Endothelial cell of umbilical vein (primary cell): ENCODE data around the gene RPS17. TPM values are rescaled to one million over a fixed set of nuclear protein-coding genes. Genes with fewer than 3 reads are reported as not detected.

Experiments used
- BruUV-seq: library from RNA; stranded (reverse); fragments of 400-500 nt; replicated peaks from 2 replicates; lab custom pipeline; 2021; lab: Mats Ljungman, UMichigan
- CTCF ChIA-PET: fragments of 300-600, 350-600 bp; sonication (Branson Sonifier 250); formaldehyde crosslinking; loops from one replicate; lab custom pipeline; 2021; ENCODE audit warnings: antibody characterized with exemption, inconsistent platforms; lab: Charles Lee
- POLR2A ChIA-PET: fragments of 300-600, 350-600 bp; sonication (Branson Sonifier 250); formaldehyde crosslinking; loops from one replicate; lab custom pipeline; 2021; ENCODE audit warnings: antibody characterized with exemption, inconsistent platforms; lab: Charles Lee
- DNase-seq: peaks from one replicate; pipeline ENCODE4 v3.0.0-alpha.2; 2011; ENCODE audit warnings: low read depth, low spot score
- FAIRE-seq: peaks from 2 replicates; lab custom pipeline; 2011; peaks lifted over from hg19 to GRCh38; lab: Jason Lieb, UNC
- H2AFZ ChIP-seq: 2 replicates; pipeline ENCODE4 v1.6.0; 2012; ENCODE audit warnings: low read depth, low read length, control low read depth, inconsistent platforms
- H3K27ac ChIP-seq: 2 replicates; pipeline ENCODE4 v1.5.1; 2011; ENCODE audit warnings: low read depth, mild to moderate bottlenecking, control low read depth, low read length, moderate library complexity; ENCODE audit not compliant: insufficient read depth
- H3K27me3 ChIP-seq, 2 experiments: 2 replicates each; pipeline versions ENCODE4 v1.6.0 to v1.6.1; 2011; ENCODE audit warnings: low read length in 2 of 2, mixed read lengths in 1 of 2; ENCODE audit not compliant: control insufficient read depth in 2 of 2, insufficient read depth in 2 of 2
- H3K36me3 ChIP-seq, 2 experiments: 2 replicates in 1 of 2; 3 replicates in 1 of 2; pipeline ENCODE4 v1.5.1; 2011; ENCODE audit warnings: low read length in 2 of 2, mild to moderate bottlenecking in 1 of 2, moderate library complexity in 1 of 2; ENCODE audit not compliant: control insufficient read depth in 2 of 2, insufficient read depth in 2 of 2; ENCODE audit errors: extremely low read depth in 1 of 2
- H3K4me1 ChIP-seq: 3 replicates; pipeline ENCODE4 v1.5.1; 2011; ENCODE audit warnings: mild to moderate bottlenecking, low read length; ENCODE audit not compliant: control insufficient read depth, insufficient read depth; ENCODE audit errors: extremely low read depth
- H3K4me2 ChIP-seq: 2 replicates; pipeline ENCODE4 v1.6.1; 2011; ENCODE audit warnings: low read length, control low read depth, mixed read lengths; ENCODE audit not compliant: insufficient read depth
- H3K4me3 ChIP-seq, 3 experiments: fragments of 200-600 bp in 1 of 3; sonication (generic), shearing (Covaris generic) in 1 of 3; replicated peaks in 1 of 3; 2 replicates each; pipeline ENCODE4 v1.5.1; 2011 to 2016; ENCODE audit warnings: control low read depth in 3 of 3, low read length in 3 of 3, mild to moderate bottlenecking in 2 of 3, inconsistent platforms in 1 of 3, low read depth in 1 of 3, moderate library complexity in 1 of 3; ENCODE audit not compliant: insufficient read depth in 1 of 3
- H3K79me2 ChIP-seq: 2 replicates; pipeline ENCODE4 v1.6.0; 2012; ENCODE audit warnings: low read length, inconsistent platforms; ENCODE audit not compliant: control insufficient read depth, insufficient read depth
- H3K9ac ChIP-seq: replicated peaks from 2 replicates; pipeline ENCODE3; 2011; ENCODE audit warnings: low read length, control low read depth; ENCODE audit not compliant: insufficient read depth; ENCODE audit errors: extremely low read depth
- H3K9me1 ChIP-seq: replicated peaks from 3 replicates; pipeline ENCODE4 v1.6.0; 2011; ENCODE audit warnings: mild to moderate bottlenecking, low read length; ENCODE audit not compliant: control insufficient read depth, insufficient read depth; ENCODE audit errors: extremely low read depth
- H3K9me3 ChIP-seq: replicated peaks from 2 replicates; pipeline ENCODE4 v1.5.1; 2012; ENCODE audit warnings: low read length, inconsistent platforms; ENCODE audit not compliant: control insufficient read depth, insufficient read depth
- H4K20me1 ChIP-seq: replicated peaks from 2 replicates; pipeline ENCODE3; 2011; ENCODE audit warnings: mild to moderate bottlenecking, low read length; ENCODE audit not compliant: control insufficient read depth, insufficient read depth; ENCODE audit errors: extremely low read depth
- EZH2 ChIP-seq: IDR thresholded peaks from 2 replicates; pipeline ENCODE4 v1.6.1; 2012; ENCODE audit warnings: borderline replicate concordance, low read depth, mild to moderate bottlenecking, moderate library complexity, low read length, inconsistent platforms; ENCODE audit not compliant: severe bottlenecking
- FOS ChIP-seq: IDR thresholded peaks from 2 replicates; pipeline ENCODE4 v1.6.1; 2011; ENCODE audit warnings: mild to moderate bottlenecking, low read length, moderate library complexity, borderline replicate concordance; ENCODE audit not compliant: insufficient read depth
- GATA2 ChIP-seq: IDR thresholded peaks from 2 replicates; pipeline ENCODE4 v1.7.0; 2011; ENCODE audit warnings: low read depth, mild to moderate bottlenecking, moderate library complexity, mixed read lengths, low read length; ENCODE audit not compliant: insufficient read length, insufficient read depth
- JUN ChIP-seq: IDR thresholded peaks from 2 replicates; pipeline ENCODE4 v1.6.1; 2011; ENCODE audit warnings: borderline replicate concordance, low read depth; ENCODE audit not compliant: insufficient read length, insufficient read depth
- MYC ChIP-seq: IDR thresholded peaks from one replicate; pipeline ENCODE4 v1.6.1; 2011; ENCODE audit warnings: mild to moderate bottlenecking, low read depth, low read length
- POLR2A ChIP-seq: IDR thresholded peaks from 2 replicates; pipeline ENCODE4 v1.6.1; 2012; ENCODE audit warnings: low read depth, mild to moderate bottlenecking, control low read depth, low read length
- POLR2AphosphoS5 ChIP-seq: IDR thresholded peaks from 2 replicates; pipeline ENCODE4 v1.6.1; 2012; ENCODE audit warnings: low read depth, mild to moderate bottlenecking, control low read depth, low read length, moderate library complexity; ENCODE audit not compliant: insufficient read depth
- dilution Hi-C: fragments of 300-500 bp; cut with MboI; formaldehyde crosslinking; loops from one replicate; pipeline ENCODE4 v1.15.0; 2019; ENCODE audit warnings: low sequenced_read_pairs; ENCODE audit not compliant: extremely low pct_ligation_motif_present
- intact Hi-C: fragments of 100-400 bp; cut with micrococcal nuclease; formaldehyde crosslinking; loops from one replicate; pipeline ENCODE4 v1.10.0; 2022
- polyA plus RNA-seq, 4 experiments: library from polyadenylated mRNA; depleted of rRNA in 3 of 4; stranded (reverse) in 3 of 4; unstranded in 1 of 4; fragments of >200 nt; gene quantifications; 2 replicates each; pipeline versions ENCODE4 v1.2.1 to v1.2.3, GENCODE V29; 2011 to 2012; ENCODE audit warnings: missing spikeins in 1 of 4
- total RNA-seq: library from RNA; stranded (reverse); gene quantifications from 2 replicates; pipeline ENCODE4 v1.2.3, GENCODE V29; 2021
- TF ChIP-seq, protein P1 (sequence below), 2 donors: IDR thresholded peaks; 1 replicate in 1 of 2; 2 replicates in 1 of 2; pipeline ENCODE4 v1.5.1; 2011; ENCODE audit warnings: low read length in 2 of 2, mild to moderate bottlenecking in 2 of 2, moderate library complexity in 2 of 2, control low read depth in 1 of 2, inconsistent platforms in 1 of 2, low read depth in 1 of 2; ENCODE audit not compliant: insufficient read depth in 1 of 2; ENCODE audit errors: extremely low read depth in 1 of 2
- TF ChIP-seq, protein P2 (sequence below): IDR thresholded peaks from 2 replicates; pipeline ENCODE4 v1.6.1; 2011; ENCODE audit not compliant: insufficient read depth, insufficient read length

Gene RPS17
- total and polyA plus RNA-seq, 2 donors (not counting 3 experiments of a cell fraction or from before 2014, with no cell fraction given) = 1,690 to 4,382 TPM

DNA sequence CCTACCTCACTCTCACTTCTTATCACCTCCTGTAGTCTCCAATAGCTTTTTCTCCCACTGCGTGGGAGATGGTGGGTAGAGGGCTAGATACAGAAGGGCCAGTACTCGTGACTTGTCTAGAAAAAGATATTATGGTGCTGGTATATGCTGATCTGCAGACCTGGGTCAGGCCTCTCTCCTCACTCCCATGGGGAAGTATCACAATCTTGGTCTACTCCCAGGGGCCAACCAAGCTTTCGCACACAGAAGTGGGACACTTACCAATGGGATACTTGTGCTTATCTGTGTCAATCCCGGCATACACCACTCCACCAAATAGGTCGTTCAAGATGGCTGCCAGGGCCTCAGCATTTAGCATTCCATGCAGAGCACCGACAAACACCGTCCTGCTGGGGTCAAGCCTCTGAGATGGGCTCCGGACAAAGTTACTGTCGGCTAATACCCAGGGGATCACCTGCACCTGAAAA lies 9.0 kb upstream of the RPS17 start:
- DNase-seq = no peak
- no peaks in the 10 kb centered on the region for H4K20me1 ChIP-seq
- H3K9me3 ChIP-seq = no peaks in the 10 kb centered on the region
- peaks cover 10 to 26% of the 10 kb centered on the region in 2 experiments for H3K27me3 ChIP-seq
- intact Hi-C loops = no loop called here
- no peaks in the 10 kb centered on the region for H3K4me1 ChIP-seq
- no peak for FAIRE-seq
- H3K79me2 ChIP-seq = no peaks in the 10 kb centered on the region
- H3K36me3 ChIP-seq = no peaks in the 10 kb centered on the region
- dilution Hi-C loops = no loop called here
- POLR2A ChIA-PET = no interaction called here
- no peak overlapping the region for H3K9ac ChIP-seq
- H3K4me3 ChIP-seq = no peak overlapping the region
- CTCF ChIA-PET = no interaction called here
- BruUV-seq = no TSS peak
- no peak overlapping the region for H3K4me2 ChIP-seq
- TF ChIP-seq MYC (no peak), FOS (no peak), POLR2A (no peak), JUN (no peak), EZH2 (no peak), GATA2 (no peak), POLR2AphosphoS5 (no peak)
- TF ChIP-seq, protein P1, sequence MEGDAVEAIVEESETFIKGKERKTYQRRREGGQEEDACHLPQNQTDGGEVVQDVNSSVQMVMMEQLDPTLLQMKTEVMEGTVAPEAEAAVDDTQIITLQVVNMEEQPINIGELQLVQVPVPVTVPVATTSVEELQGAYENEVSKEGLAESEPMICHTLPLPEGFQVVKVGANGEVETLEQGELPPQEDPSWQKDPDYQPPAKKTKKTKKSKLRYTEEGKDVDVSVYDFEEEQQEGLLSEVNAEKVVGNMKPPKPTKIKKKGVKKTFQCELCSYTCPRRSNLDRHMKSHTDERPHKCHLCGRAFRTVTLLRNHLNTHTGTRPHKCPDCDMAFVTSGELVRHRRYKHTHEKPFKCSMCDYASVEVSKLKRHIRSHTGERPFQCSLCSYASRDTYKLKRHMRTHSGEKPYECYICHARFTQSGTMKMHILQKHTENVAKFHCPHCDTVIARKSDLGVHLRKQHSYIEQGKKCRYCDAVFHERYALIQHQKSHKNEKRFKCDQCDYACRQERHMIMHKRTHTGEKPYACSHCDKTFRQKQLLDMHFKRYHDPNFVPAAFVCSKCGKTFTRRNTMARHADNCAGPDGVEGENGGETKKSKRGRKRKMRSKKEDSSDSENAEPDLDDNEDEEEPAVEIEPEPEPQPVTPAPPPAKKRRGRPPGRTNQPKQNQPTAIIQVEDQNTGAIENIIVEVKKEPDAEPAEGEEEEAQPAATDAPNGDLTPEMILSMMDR (IDR thresholded peaks at IDR 0.05; ENCODE audit: extremely low read depth in 1 of 2, insufficient read depth in 1 of 2, low read depth in 1 of 2, low read length in 2 of 2) = no peak
- TF ChIP-seq, protein P2, sequence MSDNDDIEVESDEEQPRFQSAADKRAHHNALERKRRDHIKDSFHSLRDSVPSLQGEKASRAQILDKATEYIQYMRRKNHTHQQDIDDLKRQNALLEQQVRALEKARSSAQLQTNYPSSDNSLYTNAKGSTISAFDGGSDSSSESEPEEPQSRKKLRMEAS = no peak
- H3K9me1 ChIP-seq = no peaks in the 10 kb centered on the region
- no peak overlapping the region for H3K27ac ChIP-seq
- H2AFZ ChIP-seq = no peak overlapping the region
